ENCODE measurements around the gene ELN. TPM values are rescaled to one million over a fixed set of nuclear protein-coding genes. Genes with fewer than 3 reads are reported as not detected.

ELN gene
- total RNA-seq, 4 donors from 2014 or later = 11.5 to 210 (median 27.9) TPM

GRCh38 chr7:74069790-74070618 lies 42.0 kb downstream of the ELN start:
- no peaks in the 10 kb centered on the region for H3K4me1 ChIP-seq
- no peaks in the 10 kb centered on the region for H3K27me3 ChIP-seq
- no peak overlapping the region for H3K27ac ChIP-seq
- no peak for TF ChIP-seq POLR2A (IDR thresholded peaks at IDR 0.05)
- TF ChIP-seq CTCF (IDR thresholded peaks at IDR 0.05) = no peak
- H3K9me3 ChIP-seq = no peaks in the 10 kb centered on the region
- DNase-seq = peak in 1 of 3 donors; percentile 11
- no peak overlapping the region for H3K4me3 ChIP-seq
- no peaks in the 10 kb centered on the region for H3K36me3 ChIP-seq

GRCh38 chr7:74070619-74070921 lies 42.6 kb downstream of the ELN start:
- Histone ChIP-seq H3K27ac (no peak overlapping the region), H3K4me3 (no peak overlapping the region), H3K27me3 (no peaks in the 10 kb centered on the region), H3K4me1 (no peaks in the 10 kb centered on the region), H3K36me3 (no peaks in the 10 kb centered on the region), H3K9me3 (no peaks in the 10 kb centered on the region)
- DNase-seq = peak in 1 of 3 donors; percentile 28
- TF ChIP-seq CTCF (IDR thresholded peaks at IDR 0.05) (no peak), POLR2A (IDR thresholded peaks at IDR 0.05) (no peak)

GRCh38 chr7:74071121-74071520 lies 43.1 kb downstream of the ELN start:
- no peak overlapping the region for H3K27ac ChIP-seq
- no peaks in the 10 kb centered on the region for H3K36me3 ChIP-seq
- TF ChIP-seq CTCF (IDR thresholded peaks at IDR 0.05) = no peak
- no peak for TF ChIP-seq POLR2A (IDR thresholded peaks at IDR 0.05)
- no peaks in the 10 kb centered on the region for H3K9me3 ChIP-seq
- no peaks in the 10 kb centered on the region for H3K4me1 ChIP-seq
- peak in 1 of 3 donors; percentile 5 for DNase-seq
- no peak overlapping the region for H3K4me3 ChIP-seq
- no peaks in the 10 kb centered on the region for H3K27me3 ChIP-seq

GRCh38 chr7:74074770-74075169 lies 46.8 kb downstream of the ELN start:
- no peak overlapping the region for H3K4me3 ChIP-seq
- no peaks in the 10 kb centered on the region for H3K4me1 ChIP-seq
- H3K36me3 ChIP-seq = no peaks in the 10 kb centered on the region
- no peaks in the 10 kb centered on the region for H3K27me3 ChIP-seq
- no peak overlapping the region for H3K27ac ChIP-seq
- H3K9me3 ChIP-seq = no peaks in the 10 kb centered on the region
- TF ChIP-seq POLR2A (IDR thresholded peaks at IDR 0.05) (no peak), CTCF (IDR thresholded peaks at IDR 0.05) (no peak)
- DNase-seq = no peak

- Histone ChIP-seq H3K4me1 (peaks cover 0 to 7% (median 3%) of the 10 kb centered on the region in 4 donors), H3K27me3 (no peaks in the 10 kb centered on the region), H3K9me3 (no peaks in the 10 kb centered on the region), H3K36me3 (no peaks in the 10 kb centered on the region), H3K4me3 (no peak overlapping the region), H3K27ac (no peak overlapping the region)
- no peak for DNase-seq
- no peak for TF ChIP-seq CTCF (IDR thresholded peaks at IDR 0.05)
- no peak for TF ChIP-seq POLR2A (IDR thresholded peaks at IDR 0.05)
These were observed 50.5 kb downstream of the ELN start for GRCh38 chr7:74078461-74078860.
